Stimulated activated CD8-positive, alpha-beta memory T cell treated with anti-CD3 and anti-CD28 coated beads, Interleukin-7, amount 100 ng/mL, for 24 hours (primary cell): ENCODE data around the gene PRMT6.
"Not testable (repeated sequence)": the region's sequence is repeated elsewhere in the genome, so short reads cannot be mapped to it uniquely, and the experiment has no call there.

Source experiments
- DNase-seq: peaks from one replicate; pipeline ENCODE4 v3.0.0-alpha.2; 2020; ENCODE audit warnings: low read depth

Gene PRMT6

GRCh38 chr1:107056426-107057196, at the start of gene PRMT6:
TSS of gene PRMT6 (plus strand) at chr1:107056674. CDS start at chr1:107056716, 42 bp downstream.
- DNase-seq = peak; percentile 67

- DNase-seq = no peak
Measured at GRCh38 chr1:107009281-107009680, 47.2 kb upstream of the PRMT6 start.

- DNase-seq = no peak
Measured at GRCh38 chr1:107010582-107010981, 45.9 kb upstream of the PRMT6 start.

- DNase-seq = no peak
Measured at GRCh38 chr1:107016376-107016978, 40.0 kb upstream of the PRMT6 start.

- no peak for DNase-seq
Measured at GRCh38 chr1:107018445-107018844, 38.0 kb upstream of the PRMT6 start.

GRCh38 chr1:107019166-107019565, 37.3 kb upstream of the PRMT6 start:
- DNase-seq = no peak

- not testable (repeated sequence) for DNase-seq
Measured at GRCh38 chr1:107038874-107039273, 17.6 kb upstream of the PRMT6 start.

GRCh38 chr1:107044310-107045220, 11.9 kb upstream of the PRMT6 start:
- not testable (repeated sequence) for DNase-seq

GRCh38 chr1:107047602-107048001, 8.9 kb upstream of the PRMT6 start:
- no peak for DNase-seq

GRCh38 chr1:107048241-107048640, 8.2 kb upstream of the PRMT6 start:
- no peak for DNase-seq

GRCh38 chr1:107051266-107051665, 5.2 kb upstream of the PRMT6 start:
- no peak for DNase-seq

GRCh38 chr1:107055919-107056425, 502 bp upstream of the PRMT6 start:
- not testable (repeated sequence) for DNase-seq

GRCh38 chr1:107057197-107058133, 991 bp downstream of the PRMT6 start:
- no peak for DNase-seq

- DNase-seq = no peak
Measured at GRCh38 chr1:107058245-107059032, 2.0 kb downstream of the PRMT6 start.

- DNase-seq = no peak
Measured at GRCh38 chr1:107061886-107062285, 5.4 kb downstream of the PRMT6 start.

- no peak for DNase-seq
Measured at GRCh38 chr1:107073493-107073892, 17.0 kb downstream of the PRMT6 start.

- no peak for DNase-seq
Measured at GRCh38 chr1:107076841-107077240, 20.4 kb downstream of the PRMT6 start.

- DNase-seq = no peak
Measured at GRCh38 chr1:107079249-107079648, 22.8 kb downstream of the PRMT6 start.

GRCh38 chr1:107081102-107081501, 24.6 kb downstream of the PRMT6 start:
- no peak for DNase-seq

GRCh38 chr1:107091418-107091817, 34.9 kb downstream of the PRMT6 start:
- no peak for DNase-seq
